ENCODE results near the gene ID3.

DNA sequence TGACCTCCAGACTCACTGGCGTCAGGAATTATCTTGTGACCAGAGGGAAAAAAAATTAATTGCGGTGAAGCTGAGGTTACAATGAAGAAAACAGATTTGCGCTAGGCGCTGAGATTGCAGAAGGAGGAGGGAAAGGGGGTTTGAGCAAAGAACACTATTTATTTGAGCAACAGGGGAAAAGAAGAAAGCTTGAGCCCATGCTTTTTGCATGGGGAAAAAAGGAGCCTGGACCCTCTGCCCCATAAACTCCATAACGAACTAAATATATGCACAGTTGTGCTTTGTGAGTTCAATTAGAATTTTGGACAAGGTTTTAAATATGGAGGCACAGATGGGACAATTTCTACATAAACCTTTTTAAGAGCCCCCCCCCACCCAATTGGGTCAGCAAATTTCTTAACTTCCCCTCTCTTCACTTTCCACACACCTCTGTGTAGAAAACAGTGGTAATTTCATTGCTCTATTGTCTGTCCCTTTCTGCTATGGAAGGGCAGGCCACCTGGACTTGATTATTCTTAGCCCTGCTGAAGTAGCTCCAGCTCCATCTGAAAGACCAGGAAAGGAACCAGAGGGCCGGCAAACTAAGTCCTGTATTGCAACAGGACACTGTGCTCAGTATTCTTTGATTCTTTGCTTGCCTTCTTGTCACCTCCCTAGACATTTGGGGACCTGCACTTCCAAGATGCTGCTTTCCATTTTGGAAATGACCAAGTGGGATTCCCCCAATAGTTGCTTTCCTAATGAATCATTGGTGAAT, 862 bp upstream of the ID3 start:
- TF ChIP-seq, protein P1, sequence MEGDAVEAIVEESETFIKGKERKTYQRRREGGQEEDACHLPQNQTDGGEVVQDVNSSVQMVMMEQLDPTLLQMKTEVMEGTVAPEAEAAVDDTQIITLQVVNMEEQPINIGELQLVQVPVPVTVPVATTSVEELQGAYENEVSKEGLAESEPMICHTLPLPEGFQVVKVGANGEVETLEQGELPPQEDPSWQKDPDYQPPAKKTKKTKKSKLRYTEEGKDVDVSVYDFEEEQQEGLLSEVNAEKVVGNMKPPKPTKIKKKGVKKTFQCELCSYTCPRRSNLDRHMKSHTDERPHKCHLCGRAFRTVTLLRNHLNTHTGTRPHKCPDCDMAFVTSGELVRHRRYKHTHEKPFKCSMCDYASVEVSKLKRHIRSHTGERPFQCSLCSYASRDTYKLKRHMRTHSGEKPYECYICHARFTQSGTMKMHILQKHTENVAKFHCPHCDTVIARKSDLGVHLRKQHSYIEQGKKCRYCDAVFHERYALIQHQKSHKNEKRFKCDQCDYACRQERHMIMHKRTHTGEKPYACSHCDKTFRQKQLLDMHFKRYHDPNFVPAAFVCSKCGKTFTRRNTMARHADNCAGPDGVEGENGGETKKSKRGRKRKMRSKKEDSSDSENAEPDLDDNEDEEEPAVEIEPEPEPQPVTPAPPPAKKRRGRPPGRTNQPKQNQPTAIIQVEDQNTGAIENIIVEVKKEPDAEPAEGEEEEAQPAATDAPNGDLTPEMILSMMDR (IDR thresholded peaks at IDR 0.05): no peak
- TF ChIP-seq ZFX (IDR thresholded peaks at IDR 0.05; ENCODE audit: borderline replicate concordance): no peak
